ENCODE results near the gene ATP10D. TPM values are rescaled to one million over a fixed set of nuclear protein-coding genes. Genes with fewer than 3 reads are reported as not detected.
"Not testable (repeated sequence)": the region's sequence is repeated elsewhere in the genome, so short reads cannot be mapped to it uniquely, and the experiment has no call there.

The ATP10D gene
- total RNA-seq, 1 donor from 2014 or later, result 50.2 TPM

GRCh38 chr4:47488706-47489105 is 3.6 kb downstream of the ATP10D start:
- no peak for ATAC-seq

GRCh38 chr4:47490550-47490949 is 5.5 kb downstream of the ATP10D start:
- ATAC-seq, result peak; percentile 74

- ATAC-seq, result no peak
Observed at GRCh38 chr4:47493238-47494123, 8.4 kb downstream of the ATP10D start.

- no peak for ATAC-seq
Observed at GRCh38 chr4:47494124-47494430, 9.0 kb downstream of the ATP10D start.

- ATAC-seq, result no peak
Observed at GRCh38 chr4:47498899-47499298, 13.8 kb downstream of the ATP10D start.

GRCh38 chr4:47499700-47500099 is 14.6 kb downstream of the ATP10D start:
- ATAC-seq, result no peak

- ATAC-seq, result no peak
Observed at GRCh38 chr4:47500776-47501175, 15.7 kb downstream of the ATP10D start.

GRCh38 chr4:47505147-47505546 is 20.1 kb downstream of the ATP10D start:
- no peak for ATAC-seq

- ATAC-seq, result no peak
Observed at GRCh38 chr4:47505666-47506065, 20.6 kb downstream of the ATP10D start.

- ATAC-seq, result no peak
Observed at GRCh38 chr4:47510506-47511143, 25.6 kb downstream of the ATP10D start.

- no peak for ATAC-seq
Observed at GRCh38 chr4:47513461-47513860, 28.4 kb downstream of the ATP10D start.

- ATAC-seq, result no peak
Observed at GRCh38 chr4:47519239-47519883, 34.3 kb downstream of the ATP10D start.

- ATAC-seq, result peak; percentile 77
Observed at GRCh38 chr4:47525154-47525819, 40.2 kb downstream of the ATP10D start.

GRCh38 chr4:47526281-47526680 is 41.2 kb downstream of the ATP10D start:
- ATAC-seq, result no peak

GRCh38 chr4:47528646-47529045 is 43.6 kb downstream of the ATP10D start:
- not testable (repeated sequence) for ATAC-seq

GRCh38 chr4:47530801-47531200 is 45.7 kb downstream of the ATP10D start:
- ATAC-seq, result no peak

- peak; percentile 97 for ATAC-seq
Observed at GRCh38 chr4:47531241-47531953, 46.3 kb downstream of the ATP10D start.

GRCh38 chr4:47531954-47532321 is 46.9 kb downstream of the ATP10D start:
- ATAC-seq, result no peak

- ATAC-seq, result no peak
Observed at GRCh38 chr4:47532658-47533057, 47.6 kb downstream of the ATP10D start.

GRCh38 chr4:47533689-47534347 is 48.7 kb downstream of the ATP10D start:
- no peak for ATAC-seq

- ATAC-seq, result no peak
Observed at GRCh38 chr4:47534772-47535171, 49.7 kb downstream of the ATP10D start.

GRCh38 chr4:47535567-47536147 is 50.6 kb downstream of the ATP10D start:
- no peak for ATAC-seq
